MM.1S (cell line): ENCODE measurements around the gene NRG3.

ENCODE experiments used
- DNase-seq: peaks from one replicate; pipeline ENCODE4 v3.0.0-alpha.2; 2015
- H2AFZ ChIP-seq: fragments of 300-600 bp; sonication (generic); 2 replicates; pipeline ENCODE4 v1.6.0; 2016; ENCODE audit warnings: antibody characterized with exemption, low read length
- H3F3A ChIP-seq: fragments of 300-600 bp; sonication (generic); 2 replicates; pipeline ENCODE4 v1.6.1; 2016; ENCODE audit warnings: mild to moderate bottlenecking, antibody characterized with exemption, low read length, moderate library complexity, mixed read lengths; ENCODE audit not compliant: insufficient read depth
- H3K27ac ChIP-seq: fragments of 300-600 bp; sonication (generic); 2 replicates; pipeline ENCODE4 v1.5.1; 2016; ENCODE audit warnings: mild to moderate bottlenecking, low read length
- H3K27me3 ChIP-seq: fragments of 300-600 bp; sonication (generic); replicated peaks from 2 replicates; pipeline ENCODE4 v1.6.0; 2016; ENCODE audit warnings: low read length; ENCODE audit not compliant: insufficient read depth
- H3K36me3 ChIP-seq: fragments of 300-600 bp; sonication (generic); replicated peaks from 2 replicates; pipeline ENCODE4 v1.6.1; 2016; ENCODE audit warnings: mild to moderate bottlenecking, low read length, mixed read lengths; ENCODE audit not compliant: insufficient read depth
- H3K4me1 ChIP-seq: fragments of 300-600 bp; sonication (generic); 2 replicates; pipeline ENCODE4 v1.6.1; 2016; ENCODE audit warnings: low read length, mixed read lengths
- H3K4me2 ChIP-seq: fragments of 300-600 bp; sonication (generic); 2 replicates; pipeline ENCODE4 v1.6.0; 2016; ENCODE audit warnings: low read depth, low read length
- H3K4me3 ChIP-seq: fragments of 300-600 bp; sonication (generic); 2 replicates; pipeline ENCODE4 v1.5.1; 2016; ENCODE audit warnings: low read length, mixed read lengths
- H3K79me2 ChIP-seq: fragments of 300-600 bp; sonication (generic); 2 replicates; pipeline ENCODE4 v1.6.1; 2016; ENCODE audit warnings: mixed run types, low read length, mixed read lengths
- H3K9ac ChIP-seq: fragments of 300-600 bp; sonication (generic); 2 replicates; pipeline ENCODE4 v1.6.1; 2016; ENCODE audit warnings: low read length, mixed read lengths
- H3K9me2 ChIP-seq: fragments of 300-600 bp; sonication (generic); replicated peaks from 2 replicates; pipeline ENCODE4 v1.6.1; 2016; ENCODE audit warnings: mild to moderate bottlenecking, low read length, mixed read lengths; ENCODE audit not compliant: insufficient read depth
- H3K9me3 ChIP-seq: fragments of 300-600 bp; sonication (generic); replicated peaks from 2 replicates; pipeline ENCODE4 v1.6.1; 2016; ENCODE audit warnings: mild to moderate bottlenecking, low read length, mixed read lengths; ENCODE audit not compliant: insufficient read depth
- H4K20me1 ChIP-seq: fragments of 300-600 bp; sonication (generic); 2 replicates; pipeline ENCODE4 v1.6.1; 2016; ENCODE audit warnings: mild to moderate bottlenecking, low read length, moderate library complexity, mixed read lengths; ENCODE audit not compliant: insufficient read depth
- CTCF ChIP-seq: fragments of 300-600 bp; sonication (generic); IDR thresholded peaks from 2 replicates; pipeline ENCODE4 v1.5.1; 2016; ENCODE audit warnings: antibody characterized with exemption, low read length, mixed read lengths
- EZH2 ChIP-seq: fragments of 300-600 bp; sonication (generic); optimal IDR thresholded peaks from 2 replicates; pipeline ENCODE3; 2017; ENCODE audit warnings: low read depth, mild to moderate bottlenecking, antibody characterized with exemption, low read length, mixed read lengths
- EZH2phosphoT487 ChIP-seq: fragments of 300-600 bp; sonication (generic); IDR thresholded peaks from 2 replicates; pipeline ENCODE4 v1.6.1; 2018; ENCODE audit warnings: antibody characterized with exemption, low read length

The NRG3 gene

GRCh38 chr10:82943142-82943541 is 1068.1 kb downstream of the NRG3 start:
- no peak for DNase-seq
- H3K36me3 ChIP-seq: no peaks in the 10 kb centered on the region
- H3K4me2 ChIP-seq: no peak overlapping the region
- H3K4me3 ChIP-seq: no peak overlapping the region
- no peaks in the 10 kb centered on the region for H3F3A ChIP-seq
- H3K27me3 ChIP-seq: no peaks in the 10 kb centered on the region
- no peak overlapping the region for H3K9ac ChIP-seq
- no peaks in the 10 kb centered on the region for H3K79me2 ChIP-seq
- no peaks in the 10 kb centered on the region for H4K20me1 ChIP-seq
- H3K9me3 ChIP-seq: no peaks in the 10 kb centered on the region
- TF ChIP-seq EZH2phosphoT487: no peak
- no peak for TF ChIP-seq EZH2
- TF ChIP-seq CTCF: no peak
- H3K9me2 ChIP-seq: no peaks in the 10 kb centered on the region
- peaks cover 12% of the 10 kb centered on the region for H3K4me1 ChIP-seq
- H2AFZ ChIP-seq: no peak overlapping the region
- H3K27ac ChIP-seq: no peak overlapping the region

- H3K79me2 ChIP-seq: no peaks in the 10 kb centered on the region
- H3F3A ChIP-seq: no peaks in the 10 kb centered on the region
- no peaks in the 10 kb centered on the region for H3K4me1 ChIP-seq
- DNase-seq: no peak
- TF ChIP-seq CTCF (no peak), EZH2phosphoT487 (no peak), EZH2 (no peak)
- H3K9me3 ChIP-seq: no peaks in the 10 kb centered on the region
- H3K36me3 ChIP-seq: no peaks in the 10 kb centered on the region
- H3K27ac ChIP-seq: no peak overlapping the region; the same call in 1 of the 2 replicates
- H4K20me1 ChIP-seq: no peaks in the 10 kb centered on the region
- no peak overlapping the region for H3K4me3 ChIP-seq
- no peak overlapping the region for H3K9ac ChIP-seq
- H3K27me3 ChIP-seq: no peaks in the 10 kb centered on the region
- H2AFZ ChIP-seq: no peak overlapping the region
- no peaks in the 10 kb centered on the region for H3K9me2 ChIP-seq
- H3K4me2 ChIP-seq: peak overlapping the region; percentile 16; the same call in 1 of the 2 replicates
Measured at GRCh38 chr10:82949816-82950575, 1075.0 kb downstream of the NRG3 start.

- H3K27ac ChIP-seq: no peak overlapping the region
- H3K9me2 ChIP-seq: no peaks in the 10 kb centered on the region
- no peak overlapping the region for H2AFZ ChIP-seq
- TF ChIP-seq EZH2 (no peak), CTCF (no peak), EZH2phosphoT487 (no peak)
- no peaks in the 10 kb centered on the region for H3K36me3 ChIP-seq
- H3K9me3 ChIP-seq: no peaks in the 10 kb centered on the region
- no peaks in the 10 kb centered on the region for H3K27me3 ChIP-seq
- H3K4me2 ChIP-seq: no peak overlapping the region
- DNase-seq: no peak
- no peaks in the 10 kb centered on the region for H3K4me1 ChIP-seq
- no peak overlapping the region for H3K4me3 ChIP-seq
- no peaks in the 10 kb centered on the region for H3F3A ChIP-seq
- no peak overlapping the region for H3K9ac ChIP-seq
- no peaks in the 10 kb centered on the region for H4K20me1 ChIP-seq
- H3K79me2 ChIP-seq: no peaks in the 10 kb centered on the region
Measured at GRCh38 chr10:82953331-82953730, 1078.3 kb downstream of the NRG3 start.
